Neural cell (in vitro differentiated cells): ENCODE measurements around the gene SYCN. TPM values are rescaled to one million over a fixed set of nuclear protein-coding genes. Genes with fewer than 3 reads are reported as not detected.

Source experiments
- H2AFZ ChIP-seq: fragments of 200-600, 300-800 bp; sonication (generic), shearing (Covaris generic); 2 replicates; pipeline ENCODE4 v1.6.0; 2014; ENCODE audit warnings: low read depth, mild to moderate bottlenecking, antibody characterized with exemption, low read length, moderate library complexity
- H3F3A ChIP-seq: fragments of 200-600 bp; shearing (Covaris generic); 2 replicates; pipeline ENCODE4 v1.6.1; 2016; ENCODE audit warnings: mild to moderate bottlenecking, moderate library complexity, mixed read lengths, antibody characterized with exemption, low read length; ENCODE audit not compliant: insufficient read depth, poor library complexity, severe bottlenecking
- H3K27ac ChIP-seq: fragments of 200-600, 300-800 bp; sonication (generic), shearing (Covaris generic); 2 replicates; pipeline ENCODE4 v1.5.1; 2014; ENCODE audit warnings: mild to moderate bottlenecking, low read length, moderate library complexity
- H3K27me3 ChIP-seq: fragments of 300-800, 200-600 bp; sonication (generic), shearing (Covaris generic); 2 replicates; pipeline ENCODE4 v1.6.0; 2014; ENCODE audit warnings: mild to moderate bottlenecking, low read depth, low read length, moderate library complexity; ENCODE audit not compliant: insufficient read depth
- H3K36me3 ChIP-seq: fragments of 300-800, 200-600 bp; sonication (generic), shearing (Covaris generic); 2 replicates; pipeline ENCODE4 v1.5.1; 2014; ENCODE audit warnings: mild to moderate bottlenecking, antibody characterized with exemption, low read length, moderate library complexity; ENCODE audit not compliant: insufficient read depth
- H3K4me2 ChIP-seq: fragments of 300-800, 200-600 bp; sonication (generic), shearing (Covaris generic); 2 replicates; pipeline ENCODE4 v1.6.0; 2014; ENCODE audit warnings: mild to moderate bottlenecking, low read length
- H3K4me3 ChIP-seq: fragments of 300-800, 200-600 bp; sonication (generic), shearing (Covaris generic); 2 replicates; pipeline ENCODE4 v1.5.1; 2014; ENCODE audit warnings: mild to moderate bottlenecking, low read length, moderate library complexity
- H3K79me2 ChIP-seq: fragments of 200-600 bp; shearing (Covaris generic); replicated peaks from 2 replicates; pipeline ENCODE4 v1.6.0; 2014; ENCODE audit warnings: mild to moderate bottlenecking, low read length, moderate library complexity; ENCODE audit not compliant: insufficient read depth
- H3K9ac ChIP-seq: fragments of 300-800, 200-600 bp; sonication (generic), shearing (Covaris generic); 2 replicates; pipeline ENCODE4 v1.6.1; 2016; ENCODE audit warnings: mild to moderate bottlenecking, low read length, mixed read lengths
- H3K9me2 ChIP-seq: fragments of 200-600 bp; shearing (Covaris generic); 2 replicates; pipeline ENCODE4 v1.6.1; 2016; ENCODE audit warnings: mild to moderate bottlenecking, low read length, mixed read lengths; ENCODE audit not compliant: insufficient read depth
- H3K9me3 ChIP-seq: fragments of 200-600, 300-800 bp; sonication (generic), shearing (Covaris generic); 2 replicates; pipeline ENCODE4 v1.6.1; 2016; ENCODE audit warnings: mild to moderate bottlenecking, mixed run types, low read length, moderate library complexity, mixed read lengths
- H4K20me1 ChIP-seq: fragments of 200-600 bp; shearing (Covaris generic); 2 replicates; pipeline ENCODE4 v1.6.1; 2016; ENCODE audit warnings: mild to moderate bottlenecking, mixed run types; ENCODE audit not compliant: insufficient read depth
- CTCF ChIP-seq: fragments of 450-650 bp; IDR thresholded peaks from 2 replicates; pipeline ENCODE4 v1.5.1; 2014; ENCODE audit warnings: antibody characterized with exemption, mild to moderate bottlenecking, moderate library complexity; ENCODE audit not compliant: poor library complexity, severe bottlenecking
- EP300 ChIP-seq: fragments of 450-650 bp; conservative IDR thresholded peaks from 2 replicates; pipeline ENCODE4 v1.6.1; 2014; ENCODE audit warnings: antibody characterized with exemption, mild to moderate bottlenecking, moderate library complexity; ENCODE audit not compliant: poor library complexity, severe bottlenecking
- EZH2 ChIP-seq: fragments of 200-600, 300-800 bp; shearing (Covaris generic), sonication (generic); IDR thresholded peaks from 2 replicates; pipeline ENCODE4 v1.6.1; 2014; ENCODE audit warnings: antibody characterized with exemption, low read length, borderline replicate concordance, mild to moderate bottlenecking; ENCODE audit not compliant: insufficient read depth, poor library complexity, severe bottlenecking
- MXI1 ChIP-seq: fragments of 450-650 bp; conservative IDR thresholded peaks from 2 replicates; pipeline ENCODE4 v1.6.1; 2014; ENCODE audit warnings: antibody characterized with exemption, mild to moderate bottlenecking; ENCODE audit not compliant: poor library complexity, severe bottlenecking
- POLR2AphosphoS5 ChIP-seq: IDR thresholded peaks from 2 replicates; pipeline ENCODE4 v1.6.1; 2012
- RAD21 ChIP-seq: fragments of 450-650 bp; conservative IDR thresholded peaks from 2 replicates; pipeline ENCODE4 v1.6.1; 2014; ENCODE audit warnings: antibody characterized with exemption, mild to moderate bottlenecking, moderate library complexity
- REST ChIP-seq: IDR thresholded peaks from 2 replicates; pipeline ENCODE4 v1.6.1; 2012; ENCODE audit warnings: borderline replicate concordance
- SMC3 ChIP-seq: fragments of 450-650 bp; conservative IDR thresholded peaks from 2 replicates; pipeline ENCODE4 v1.6.1; 2014; ENCODE audit warnings: antibody characterized with exemption, mild to moderate bottlenecking, moderate library complexity; ENCODE audit not compliant: poor library complexity
- TAF1 ChIP-seq: IDR thresholded peaks from 2 replicates; pipeline ENCODE4 v1.6.1; 2012; ENCODE audit warnings: low read depth
- polyA plus RNA-seq: library from polyadenylated mRNA; depleted of rRNA; stranded (reverse); fragments of >200 nt; gene quantifications from 2 replicates; pipeline ENCODE4 v1.2.3, GENCODE V29; 2014

Gene SYCN
- polyA plus RNA-seq, 1 donor from 2014 or later, result not detected

- H3K27me3 ChIP-seq, result no peaks in the 10 kb centered on the region
- no peak overlapping the region for H3K4me3 ChIP-seq
- H3K4me2 ChIP-seq, result no peak overlapping the region
Observed at GRCh38 chr19:39240421-39240820, 36.4 kb upstream of the SYCN start.

GRCh38 chr19:39238944-39239343 is 34.9 kb upstream of the SYCN start:
- TF ChIP-seq RAD21 (no peak), EZH2 (no peak)
- Histone ChIP-seq H3K9ac (no peak overlapping the region), H3K4me3 (no peak overlapping the region), H3K9me2 (no peaks in the 10 kb centered on the region), H4K20me1 (no peaks in the 10 kb centered on the region), H3K36me3 (no peaks in the 10 kb centered on the region), H3K27ac (no peak overlapping the region), H3F3A (no peaks in the 10 kb centered on the region), H3K79me2 (no peaks in the 10 kb centered on the region), H3K4me2 (no peak overlapping the region), H3K9me3 (no peaks in the 10 kb centered on the region), H2AFZ (no peak overlapping the region), H3K27me3 (no peaks in the 10 kb centered on the region)

More at GRCh38 chr19:39240421-39240820, 36.4 kb upstream of the SYCN start:
- Histone ChIP-seq H3K36me3 (no peaks in the 10 kb centered on the region), H2AFZ (no peak overlapping the region), H3F3A (no peaks in the 10 kb centered on the region), H3K79me2 (no peaks in the 10 kb centered on the region), H3K9me2 (no peaks in the 10 kb centered on the region), H3K9me3 (no peaks in the 10 kb centered on the region), H4K20me1 (no peaks in the 10 kb centered on the region), H3K9ac (no peak overlapping the region), H3K27ac (no peak overlapping the region)
- TF ChIP-seq MXI1 (no peak), REST (no peak), CTCF (no peak), TAF1 (no peak), SMC3 (no peak), RAD21 (no peak), EZH2 (no peak), EP300 (no peak)

- H3F3A ChIP-seq, result no peaks in the 10 kb centered on the region
- H4K20me1 ChIP-seq, result no peaks in the 10 kb centered on the region
- no peaks in the 10 kb centered on the region for H3K9me2 ChIP-seq
- no peaks in the 10 kb centered on the region for H3K27me3 ChIP-seq
- no peak overlapping the region for H2AFZ ChIP-seq
- H3K27ac ChIP-seq, result no peak overlapping the region
- TF ChIP-seq POLR2AphosphoS5 (no peak), RAD21 (no peak), CTCF (no peak), EP300 (no peak), SMC3 (no peak), TAF1 (no peak)
- no peak overlapping the region for H3K4me3 ChIP-seq
- H3K9ac ChIP-seq, result no peak overlapping the region
- no peaks in the 10 kb centered on the region for H3K79me2 ChIP-seq
- no peaks in the 10 kb centered on the region for H3K9me3 ChIP-seq
- no peaks in the 10 kb centered on the region for H3K36me3 ChIP-seq
- no peak overlapping the region for H3K4me2 ChIP-seq
Observed at GRCh38 chr19:39238209-39238608, 34.1 kb upstream of the SYCN start.
